Osteocyte (in vitro differentiated cells): ENCODE results near the gene MOB3A. TPM values are rescaled to one million over a fixed set of nuclear protein-coding genes. Genes with fewer than 3 reads are reported as not detected.

Source experiments
- DNase-seq: peaks from one replicate; pipeline ENCODE4 v3.0.0; 2021; ENCODE audit warnings: mixed read lengths; ENCODE audit not compliant: unreplicated experiment; ENCODE audit errors: extremely low spot score
- H3K27ac Mint-ChIP-seq: one replicate; pipeline ENCODE4 v1.8.0; 2021; ENCODE audit warnings: mild to moderate bottlenecking, mixed read lengths; ENCODE audit not compliant: unreplicated experiment
- H3K27me3 Mint-ChIP-seq: one replicate; pipeline ENCODE4 v1.8.0; 2021; ENCODE audit warnings: mixed read lengths; ENCODE audit not compliant: unreplicated experiment
- H3K36me3 Mint-ChIP-seq: one replicate; pipeline ENCODE4 v1.8.0; 2021; ENCODE audit warnings: mixed read lengths; ENCODE audit not compliant: unreplicated experiment
- H3K4me1 Mint-ChIP-seq: one replicate; pipeline ENCODE4 v1.8.0; 2021; ENCODE audit warnings: mixed read lengths; ENCODE audit not compliant: unreplicated experiment
- H3K4me3 Mint-ChIP-seq: one replicate; pipeline ENCODE4 v1.8.0; 2021; ENCODE audit warnings: mild to moderate bottlenecking, moderate library complexity, mixed read lengths; ENCODE audit not compliant: unreplicated experiment
- H3K9me3 Mint-ChIP-seq: one replicate; pipeline ENCODE4 v1.8.0; 2021; ENCODE audit warnings: mixed read lengths; ENCODE audit not compliant: unreplicated experiment
- CTCF ChIP-seq: fragments of 200-600 bp; sonication (generic); IDR thresholded peaks from 2 replicates; pipeline ENCODE4 v1.5.0; 2021; ENCODE audit warnings: antibody characterized with exemption, mild to moderate bottlenecking, moderate library complexity
- total RNA-seq: library from RNA; stranded (reverse); gene quantifications from 2 replicates; pipeline ENCODE4 v1.2.1, GENCODE V29; 2021

MOB3A gene
- total RNA-seq, 1 donor from 2014 or later = 50.6 TPM

GRCh38 chr19:2061495-2062388 lies 34.4 kb downstream of the MOB3A start:
- peaks cover 39% of the 10 kb centered on the region for H3K4me1 Mint-ChIP-seq
- TF ChIP-seq CTCF = no peak
- H3K36me3 Mint-ChIP-seq = no peaks in the 10 kb centered on the region
- H3K27me3 Mint-ChIP-seq = no peaks in the 10 kb centered on the region
- peak; percentile 100 for DNase-seq
- H3K4me3 Mint-ChIP-seq = peak overlapping the region; percentile 82
- peak overlapping the region; percentile 93 for H3K27ac Mint-ChIP-seq
- H3K9me3 Mint-ChIP-seq = no peaks in the 10 kb centered on the region

- Mint-ChIP-seq H3K9me3 (no peaks in the 10 kb centered on the region), H3K4me3 (peak overlapping the region; percentile 77), H3K27ac (peak overlapping the region; percentile 98), H3K4me1 (peaks cover 44% of the 10 kb centered on the region), H3K27me3 (no peaks in the 10 kb centered on the region), H3K36me3 (no peaks in the 10 kb centered on the region)
- DNase-seq = no peak
- TF ChIP-seq CTCF = no peak
Measured at GRCh38 chr19:2060884-2061494, 35.1 kb downstream of the MOB3A start.

- Mint-ChIP-seq H3K27me3 (no peaks in the 10 kb centered on the region), H3K36me3 (no peaks in the 10 kb centered on the region), H3K4me1 (peaks cover 54% of the 10 kb centered on the region), H3K4me3 (peak overlapping the region; percentile 77), H3K9me3 (no peaks in the 10 kb centered on the region), H3K27ac (peak overlapping the region; percentile 98)
- TF ChIP-seq CTCF = no peak
- DNase-seq = peak; percentile 92
Measured at GRCh38 chr19:2059422-2060201, 36.5 kb downstream of the MOB3A start.

- DNase-seq = no peak
- Mint-ChIP-seq H3K27ac (peak overlapping the region; percentile 98), H3K36me3 (no peaks in the 10 kb centered on the region), H3K9me3 (no peaks in the 10 kb centered on the region), H3K27me3 (no peaks in the 10 kb centered on the region), H3K4me1 (peaks cover 54% of the 10 kb centered on the region), H3K4me3 (peak overlapping the region; percentile 11)
- TF ChIP-seq CTCF = no peak
Measured at GRCh38 chr19:2058570-2059421, 37.3 kb downstream of the MOB3A start.
